ENCODE results near the gene RAB35. TPM values are rescaled to one million over a fixed set of nuclear protein-coding genes. Genes with fewer than 3 reads are reported as not detected.

The RAB35 gene
- total and polyA plus RNA-seq, 12 donors, result 13.5 to 49.5 (median 26.7) TPM

DNA sequence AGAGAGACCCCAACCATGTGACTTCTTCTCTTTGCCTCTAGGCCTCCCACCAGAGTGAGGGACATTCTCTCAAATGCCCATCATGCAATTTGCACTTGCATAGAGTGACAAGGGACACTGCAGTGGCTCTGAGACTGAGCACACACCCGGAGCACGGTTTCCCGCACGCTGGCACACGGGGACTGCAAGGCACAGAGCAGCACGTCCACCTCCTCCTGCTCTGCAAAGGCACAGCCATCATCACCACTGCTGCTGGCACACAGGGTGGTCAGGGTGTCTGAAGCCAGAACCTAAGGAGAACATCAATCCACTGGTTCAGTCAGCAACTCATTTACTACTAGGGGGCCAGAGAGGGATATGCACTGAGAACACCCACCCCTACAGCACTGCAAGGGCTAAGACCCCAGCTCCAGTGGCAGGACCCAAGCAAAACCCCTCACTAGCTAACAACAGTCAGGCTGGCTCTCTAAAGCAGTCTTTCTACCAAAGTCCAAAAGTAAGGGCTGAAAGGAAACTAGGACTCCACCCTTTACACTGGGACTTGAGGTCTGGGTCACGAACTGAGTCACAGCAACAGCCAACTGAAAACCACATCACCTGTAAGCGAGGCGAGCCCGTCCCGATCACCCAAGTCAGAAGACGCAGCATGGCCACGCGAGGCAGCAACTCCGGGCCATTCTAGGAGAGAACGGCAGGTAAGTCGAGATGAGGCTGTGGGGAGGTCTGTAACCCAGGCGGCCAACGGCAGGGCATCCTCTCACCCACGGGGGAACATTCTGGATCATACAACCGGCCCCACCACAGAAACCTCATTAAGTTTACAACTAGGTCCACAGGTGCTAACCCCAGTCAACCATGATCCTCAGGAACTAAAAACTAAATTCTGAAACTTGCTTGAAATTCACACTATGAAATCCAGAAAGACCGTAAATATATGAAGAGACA, 40.0 kb upstream of the RAB35 start:
- intact Hi-C loops (cut with DNase I), result no loop called here
- Histone ChIP-seq H3K9me3 (replicated peaks in 1 of 3) (no peaks in the 10 kb centered on the region), H3K27ac (no peak overlapping the region), H3K4me3 (no peak overlapping the region), H3K36me3 (replicated peaks in 1 of 2) (peaks cover 0 to 92% of the 10 kb centered on the region in 2 donors), H3K27me3 (no peaks in the 10 kb centered on the region), H3K4me1 (replicated peaks in 1 of 2) (no peaks in the 10 kb centered on the region)
- DNase-seq, result no peak
- WGBS, 4 donors, result 94 to 95% (median 94%) methylated on average over 11 to 22 of the region's 22 CpGs
- TF ChIP-seq, protein P1, sequence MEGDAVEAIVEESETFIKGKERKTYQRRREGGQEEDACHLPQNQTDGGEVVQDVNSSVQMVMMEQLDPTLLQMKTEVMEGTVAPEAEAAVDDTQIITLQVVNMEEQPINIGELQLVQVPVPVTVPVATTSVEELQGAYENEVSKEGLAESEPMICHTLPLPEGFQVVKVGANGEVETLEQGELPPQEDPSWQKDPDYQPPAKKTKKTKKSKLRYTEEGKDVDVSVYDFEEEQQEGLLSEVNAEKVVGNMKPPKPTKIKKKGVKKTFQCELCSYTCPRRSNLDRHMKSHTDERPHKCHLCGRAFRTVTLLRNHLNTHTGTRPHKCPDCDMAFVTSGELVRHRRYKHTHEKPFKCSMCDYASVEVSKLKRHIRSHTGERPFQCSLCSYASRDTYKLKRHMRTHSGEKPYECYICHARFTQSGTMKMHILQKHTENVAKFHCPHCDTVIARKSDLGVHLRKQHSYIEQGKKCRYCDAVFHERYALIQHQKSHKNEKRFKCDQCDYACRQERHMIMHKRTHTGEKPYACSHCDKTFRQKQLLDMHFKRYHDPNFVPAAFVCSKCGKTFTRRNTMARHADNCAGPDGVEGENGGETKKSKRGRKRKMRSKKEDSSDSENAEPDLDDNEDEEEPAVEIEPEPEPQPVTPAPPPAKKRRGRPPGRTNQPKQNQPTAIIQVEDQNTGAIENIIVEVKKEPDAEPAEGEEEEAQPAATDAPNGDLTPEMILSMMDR (IDR thresholded peaks at IDR 0.05), result no peak
- TF ChIP-seq POLR2A (IDR thresholded peaks at IDR 0.05), result no peak

DNA sequence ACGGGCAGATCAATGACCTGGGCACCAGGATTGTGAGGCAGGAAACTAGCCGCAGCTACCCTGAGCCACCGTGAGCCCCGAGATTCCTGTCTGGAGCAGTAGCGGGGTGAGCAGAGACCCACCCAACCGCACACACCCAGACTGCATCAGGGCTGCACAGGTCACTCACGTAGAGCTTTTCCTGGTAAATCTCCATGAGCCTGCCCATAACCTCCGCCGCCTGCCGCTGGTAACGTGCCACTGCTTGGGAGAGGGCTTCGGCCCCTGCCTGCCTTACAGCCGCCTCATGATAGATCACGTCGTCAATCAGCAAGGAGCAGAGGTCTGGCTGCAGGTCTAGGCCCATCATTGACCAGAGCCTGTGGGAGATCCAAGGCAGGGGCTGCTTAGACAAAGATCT, 38.5 kb upstream of the RAB35 start:
- H3K9me3 ChIP-seq (replicated peaks in 1 of 3), result no peaks in the 10 kb centered on the region
- DNase-seq, result no peak
- 94 to 98% (median 96%) methylated on average over 13 to 15 of the region's 15 CpGs; no CpG with 5 or more reads in 1 of the 4 donors for WGBS, 4 donors
- intact Hi-C loops (cut with DNase I), result no loop called here
- no peaks in the 10 kb centered on the region for H3K27me3 ChIP-seq
- H3K36me3 ChIP-seq (replicated peaks in 1 of 2), result peaks cover 0 to 91% of the 10 kb centered on the region in 2 donors
- no peak overlapping the region for H3K27ac ChIP-seq
- TF ChIP-seq POLR2A (IDR thresholded peaks at IDR 0.05), result no peak
- TF ChIP-seq, protein P1 (IDR thresholded peaks at IDR 0.05), result no peak
- H3K4me3 ChIP-seq, result no peak overlapping the region
- H3K4me1 ChIP-seq (replicated peaks in 1 of 2), result no peaks in the 10 kb centered on the region

DNA sequence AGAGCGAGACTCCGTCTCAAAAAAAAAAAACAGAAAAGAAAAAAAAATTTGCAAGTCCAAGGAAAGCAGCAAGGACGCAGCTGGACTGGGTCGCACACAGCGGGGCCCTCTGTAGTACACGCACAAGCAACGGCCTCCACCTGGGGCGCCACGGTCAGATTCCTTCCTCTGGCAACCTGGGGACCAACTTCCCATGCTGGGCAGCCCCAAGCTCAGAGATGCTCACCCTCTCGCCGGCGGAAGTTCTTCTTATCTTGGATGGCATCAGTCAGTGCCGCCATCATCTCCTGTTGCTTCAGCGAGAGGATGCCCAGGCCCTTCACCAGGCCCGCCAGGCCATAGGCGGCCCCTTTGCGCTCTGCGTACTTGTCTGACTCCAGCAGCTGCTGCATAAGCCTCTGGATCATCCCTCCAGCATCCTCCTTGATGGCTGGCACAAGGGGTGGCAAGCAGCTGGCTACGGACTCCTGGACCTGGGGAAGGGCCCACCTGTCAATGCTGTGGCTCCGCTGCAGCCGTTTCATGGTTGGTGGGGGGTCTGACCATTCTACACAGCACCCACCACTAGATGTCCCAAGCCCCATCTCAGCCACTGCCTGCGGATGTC, 34.5 kb upstream of the RAB35 start:
- intact Hi-C loops (cut with DNase I), result no loop called here
- Histone ChIP-seq H3K27me3 (no peaks in the 10 kb centered on the region), H3K9me3 (replicated peaks in 1 of 3) (no peaks in the 10 kb centered on the region), H3K27ac (no peak overlapping the region), H3K4me1 (replicated peaks in 1 of 2) (no peaks in the 10 kb centered on the region), H3K4me3 (no peak overlapping the region), H3K36me3 (replicated peaks in 1 of 2) (peaks cover 0 to 95% of the 10 kb centered on the region in 2 donors)
- no peak for TF ChIP-seq POLR2A (IDR thresholded peaks at IDR 0.05)
- TF ChIP-seq, protein P1 (IDR thresholded peaks at IDR 0.05), result no peak
- WGBS, 4 donors, result 87 to 97% (median 95%) methylated on average over 17 to 22 of the region's 22 CpGs
- no peak for DNase-seq

DNA sequence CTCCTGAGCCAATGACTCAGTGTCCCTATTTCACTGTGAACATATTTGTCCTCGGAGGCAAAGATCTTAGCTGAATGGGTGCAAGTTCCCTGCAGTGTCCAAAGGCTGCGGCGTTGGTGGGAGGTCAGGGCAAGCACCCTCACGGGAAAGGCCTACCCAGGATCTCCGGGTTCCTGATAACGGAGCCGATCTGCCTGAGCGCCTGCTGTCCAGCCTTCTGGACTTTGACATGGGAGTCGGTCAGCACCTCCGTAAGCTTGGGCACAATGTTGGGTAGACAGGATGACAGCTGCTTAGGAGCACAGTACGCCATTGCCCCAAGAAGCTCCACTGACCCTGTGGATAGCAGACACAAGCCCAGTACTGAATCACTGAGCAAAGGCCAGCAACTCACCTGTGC, 31.5 kb upstream of the RAB35 start:
- no peak for DNase-seq
- Histone ChIP-seq H3K4me3 (no peak overlapping the region), H3K4me1 (replicated peaks in 1 of 2) (no peaks in the 10 kb centered on the region), H3K27ac (no peak overlapping the region), H3K36me3 (replicated peaks in 1 of 2) (peaks cover 0 to 95% of the 10 kb centered on the region in 2 donors), H3K9me3 (replicated peaks in 1 of 3) (no peaks in the 10 kb centered on the region), H3K27me3 (no peaks in the 10 kb centered on the region)
- intact Hi-C loops (cut with DNase I), result no loop called here
- 94 to 98% (median 96%) methylated on average over 8 to 11 of the region's 11 CpGs for WGBS, 4 donors
- no peak for TF ChIP-seq POLR2A (IDR thresholded peaks at IDR 0.05)
- TF ChIP-seq, protein P1 (IDR thresholded peaks at IDR 0.05), result no peak
